OCI-LY3 (cell line): Measurements from ENCODE around the gene SHC3.

Experiments
- EZH2phosphoT487 ChIP-seq: fragments of 200-600 bp; shearing (Covaris generic); IDR thresholded peaks from 2 replicates; pipeline ENCODE4 v1.6.1; 2018; ENCODE audit warnings: antibody characterized with exemption, mixed run types, low read depth
- TF ChIP-seq, protein P1 (sequence below): fragments of 200-600, 300-600 bp; sonication (generic); IDR thresholded peaks from 2 replicates; pipeline ENCODE4 v1.5.1; 2014; ENCODE audit warnings: antibody characterized with exemption, low read length, low read depth

DNA sequence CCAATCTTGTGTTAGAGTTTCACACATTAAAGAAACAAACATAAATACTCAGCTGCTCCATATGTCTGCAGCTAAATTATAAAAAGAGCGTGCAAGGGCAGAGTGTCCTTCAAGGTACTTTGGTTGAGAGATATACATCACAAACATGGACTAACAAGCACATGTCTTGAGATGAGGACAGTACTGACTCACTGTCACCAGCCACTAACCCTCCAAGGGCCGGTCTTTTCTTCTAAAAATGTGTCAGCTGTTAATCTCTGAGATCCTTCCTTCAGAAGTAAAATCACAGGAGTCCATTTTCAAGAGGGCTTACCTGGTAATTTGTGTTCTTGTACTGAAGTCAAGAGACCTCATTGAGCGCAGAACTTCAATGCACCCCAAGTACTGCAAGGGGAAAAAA, 66.4 kb downstream of the SHC3 start:
- TF ChIP-seq, protein P1, sequence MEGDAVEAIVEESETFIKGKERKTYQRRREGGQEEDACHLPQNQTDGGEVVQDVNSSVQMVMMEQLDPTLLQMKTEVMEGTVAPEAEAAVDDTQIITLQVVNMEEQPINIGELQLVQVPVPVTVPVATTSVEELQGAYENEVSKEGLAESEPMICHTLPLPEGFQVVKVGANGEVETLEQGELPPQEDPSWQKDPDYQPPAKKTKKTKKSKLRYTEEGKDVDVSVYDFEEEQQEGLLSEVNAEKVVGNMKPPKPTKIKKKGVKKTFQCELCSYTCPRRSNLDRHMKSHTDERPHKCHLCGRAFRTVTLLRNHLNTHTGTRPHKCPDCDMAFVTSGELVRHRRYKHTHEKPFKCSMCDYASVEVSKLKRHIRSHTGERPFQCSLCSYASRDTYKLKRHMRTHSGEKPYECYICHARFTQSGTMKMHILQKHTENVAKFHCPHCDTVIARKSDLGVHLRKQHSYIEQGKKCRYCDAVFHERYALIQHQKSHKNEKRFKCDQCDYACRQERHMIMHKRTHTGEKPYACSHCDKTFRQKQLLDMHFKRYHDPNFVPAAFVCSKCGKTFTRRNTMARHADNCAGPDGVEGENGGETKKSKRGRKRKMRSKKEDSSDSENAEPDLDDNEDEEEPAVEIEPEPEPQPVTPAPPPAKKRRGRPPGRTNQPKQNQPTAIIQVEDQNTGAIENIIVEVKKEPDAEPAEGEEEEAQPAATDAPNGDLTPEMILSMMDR = no peak
- no peak for TF ChIP-seq EZH2phosphoT487
